ENCODE measurements around the gene ACOT12. TPM values are rescaled to one million over a fixed set of nuclear protein-coding genes. Genes with fewer than 3 reads are reported as not detected.

ACOT12 gene
- polyA plus RNA-seq, 2 of the 4 experiments (the other 2 are of a cell fraction), result 0.08 TPM; not detected in 1

DNA sequence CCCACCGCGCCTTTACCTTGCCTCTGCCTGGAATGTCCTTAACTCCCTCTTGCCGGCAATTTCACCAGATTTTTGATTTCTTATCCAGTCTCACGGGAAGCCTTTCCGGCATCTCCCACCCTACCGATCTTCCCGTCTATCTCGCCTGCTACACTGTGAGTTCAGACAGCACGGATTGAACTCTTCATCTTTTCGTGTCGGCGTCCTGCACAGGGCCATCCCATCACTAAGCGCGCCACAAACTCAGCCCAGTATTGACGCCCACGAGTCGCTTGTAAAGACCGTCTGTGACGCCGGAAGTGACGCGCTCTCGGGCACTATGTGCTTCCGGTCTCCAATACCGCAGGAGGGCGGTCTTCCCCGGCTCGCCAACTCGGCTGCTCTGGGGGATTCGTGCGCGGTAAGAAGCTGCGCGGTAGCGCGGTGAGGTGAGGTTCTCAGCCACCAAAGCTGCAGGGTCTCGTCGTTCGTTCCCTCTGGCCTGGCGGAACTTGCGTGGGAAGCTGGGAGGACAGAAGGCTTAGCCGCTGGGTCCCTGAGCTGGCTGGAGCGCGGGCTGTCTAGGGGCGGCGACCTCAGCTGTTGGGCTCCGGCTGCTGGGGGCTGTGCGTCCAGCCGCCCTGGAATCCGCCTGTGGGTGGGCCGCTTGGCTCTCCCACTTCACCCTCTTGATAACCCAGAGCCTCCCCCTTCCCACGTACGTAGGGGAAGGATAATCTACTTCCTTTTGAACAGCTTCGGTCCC is 92.5 kb downstream of the ACOT12 start, which contains the start of gene ZCCHC9 (continued):
- no peak for TF ChIP-seq NR3C1 (IDR thresholded peaks at IDR 0.05)
- no peak for TF ChIP-seq FOXS1 (CRISPR knock-in tag; IDR thresholded peaks at IDR 0.05)
- TF ChIP-seq, protein P1, sequence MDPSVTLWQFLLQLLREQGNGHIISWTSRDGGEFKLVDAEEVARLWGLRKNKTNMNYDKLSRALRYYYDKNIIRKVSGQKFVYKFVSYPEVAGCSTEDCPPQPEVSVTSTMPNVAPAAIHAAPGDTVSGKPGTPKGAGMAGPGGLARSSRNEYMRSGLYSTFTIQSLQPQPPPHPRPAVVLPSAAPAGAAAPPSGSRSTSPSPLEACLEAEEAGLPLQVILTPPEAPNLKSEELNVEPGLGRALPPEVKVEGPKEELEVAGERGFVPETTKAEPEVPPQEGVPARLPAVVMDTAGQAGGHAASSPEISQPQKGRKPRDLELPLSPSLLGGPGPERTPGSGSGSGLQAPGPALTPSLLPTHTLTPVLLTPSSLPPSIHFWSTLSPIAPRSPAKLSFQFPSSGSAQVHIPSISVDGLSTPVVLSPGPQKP (IDR thresholded peaks at IDR 0.05; ENCODE audit: low read depth, low read length), result no peak
- TF ChIP-seq, protein P2, sequence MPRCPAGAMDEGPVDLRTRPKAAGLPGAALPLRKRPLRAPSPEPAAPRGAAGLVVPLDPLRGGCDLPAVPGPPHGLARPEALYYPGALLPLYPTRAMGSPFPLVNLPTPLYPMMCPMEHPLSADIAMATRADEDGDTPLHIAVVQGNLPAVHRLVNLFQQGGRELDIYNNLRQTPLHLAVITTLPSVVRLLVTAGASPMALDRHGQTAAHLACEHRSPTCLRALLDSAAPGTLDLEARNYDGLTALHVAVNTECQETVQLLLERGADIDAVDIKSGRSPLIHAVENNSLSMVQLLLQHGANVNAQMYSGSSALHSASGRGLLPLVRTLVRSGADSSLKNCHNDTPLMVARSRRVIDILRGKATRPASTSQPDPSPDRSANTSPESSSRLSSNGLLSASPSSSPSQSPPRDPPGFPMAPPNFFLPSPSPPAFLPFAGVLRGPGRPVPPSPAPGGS (IDR thresholded peaks at IDR 0.05), result peak; percentile 91

DNA sequence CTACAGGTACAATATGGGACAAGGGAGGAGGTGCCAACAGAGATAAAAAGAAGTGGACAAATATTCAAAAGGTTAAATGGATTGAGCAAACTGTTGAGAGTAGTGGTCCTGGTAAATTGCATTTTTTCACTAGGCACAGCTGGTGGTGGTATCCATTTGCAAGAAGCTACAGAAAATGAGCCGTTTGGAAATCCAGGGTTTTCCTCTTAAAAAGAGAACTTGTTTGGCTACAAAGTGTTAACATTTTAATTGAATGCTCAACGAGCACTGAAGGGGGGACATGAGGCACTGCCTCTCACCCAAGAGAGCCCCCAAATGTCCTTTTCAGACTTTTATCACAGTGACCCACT is 93.0 kb downstream of the ACOT12 start:
- Histone ChIP-seq H3K4me2 (peak overlapping the region; percentile 88), H3K9me3 (no peaks in the 10 kb centered on the region), H3K4me3 (peak overlapping the region; percentile 73), H3K4me1 (peaks cover 23% of the 10 kb centered on the region), H3K27ac (peak overlapping the region; percentile 86 to 99)
- FAIRE-seq, result no peak
- ChIA-PET CTCF (interaction anchor here (0.6 to 3.0 kb wide), 6 partner anchors 13 to 614 kb away, joined by 3 to 15 read pairs (median 8); no protein-coding TSS in a partner anchor), POLR2A (interaction anchor here (1.0 to 1.9 kb wide), 2 partner anchors 30 to 864 kb away, joined by 3 to 10 read pairs; no protein-coding TSS in a partner anchor)
- no peak for ATAC-seq
- WGBS (ENCODE audit: missing lambda C conversion rate), result 0% methylated on average over 2 of the region's 2 CpGs
- no peak for DNase-seq (ENCODE audit: low read depth in 1 of 2, low spot score in 1 of 2)
- no peak for TF ChIP-seq KDM1A (IDR thresholded peaks at IDR 0.05; ENCODE audit: low read depth)
- TF ChIP-seq, protein P3, sequence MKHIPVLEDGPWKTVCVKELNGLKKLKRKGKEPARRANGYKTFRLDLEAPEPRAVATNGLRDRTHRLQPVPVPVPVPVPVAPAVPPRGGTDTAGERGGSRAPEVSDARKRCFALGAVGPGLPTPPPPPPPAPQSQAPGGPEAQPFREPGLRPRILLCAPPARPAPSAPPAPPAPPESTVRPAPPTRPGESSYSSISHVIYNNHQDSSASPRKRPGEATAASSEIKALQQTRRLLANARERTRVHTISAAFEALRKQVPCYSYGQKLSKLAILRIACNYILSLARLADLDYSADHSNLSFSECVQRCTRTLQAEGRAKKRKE (CRISPR knock-in tag; IDR thresholded peaks at IDR 0.05; ENCODE audit: low read depth), result no peak
- TF ChIP-seq, protein P1 (IDR thresholded peaks at IDR 0.05; ENCODE audit: low read depth, low read length), result no peak
- no peak for TF ChIP-seq MAZ (IDR thresholded peaks at IDR 0.05; ENCODE audit: borderline replicate concordance, low read depth, low read length)
- TF ChIP-seq, protein P4, sequence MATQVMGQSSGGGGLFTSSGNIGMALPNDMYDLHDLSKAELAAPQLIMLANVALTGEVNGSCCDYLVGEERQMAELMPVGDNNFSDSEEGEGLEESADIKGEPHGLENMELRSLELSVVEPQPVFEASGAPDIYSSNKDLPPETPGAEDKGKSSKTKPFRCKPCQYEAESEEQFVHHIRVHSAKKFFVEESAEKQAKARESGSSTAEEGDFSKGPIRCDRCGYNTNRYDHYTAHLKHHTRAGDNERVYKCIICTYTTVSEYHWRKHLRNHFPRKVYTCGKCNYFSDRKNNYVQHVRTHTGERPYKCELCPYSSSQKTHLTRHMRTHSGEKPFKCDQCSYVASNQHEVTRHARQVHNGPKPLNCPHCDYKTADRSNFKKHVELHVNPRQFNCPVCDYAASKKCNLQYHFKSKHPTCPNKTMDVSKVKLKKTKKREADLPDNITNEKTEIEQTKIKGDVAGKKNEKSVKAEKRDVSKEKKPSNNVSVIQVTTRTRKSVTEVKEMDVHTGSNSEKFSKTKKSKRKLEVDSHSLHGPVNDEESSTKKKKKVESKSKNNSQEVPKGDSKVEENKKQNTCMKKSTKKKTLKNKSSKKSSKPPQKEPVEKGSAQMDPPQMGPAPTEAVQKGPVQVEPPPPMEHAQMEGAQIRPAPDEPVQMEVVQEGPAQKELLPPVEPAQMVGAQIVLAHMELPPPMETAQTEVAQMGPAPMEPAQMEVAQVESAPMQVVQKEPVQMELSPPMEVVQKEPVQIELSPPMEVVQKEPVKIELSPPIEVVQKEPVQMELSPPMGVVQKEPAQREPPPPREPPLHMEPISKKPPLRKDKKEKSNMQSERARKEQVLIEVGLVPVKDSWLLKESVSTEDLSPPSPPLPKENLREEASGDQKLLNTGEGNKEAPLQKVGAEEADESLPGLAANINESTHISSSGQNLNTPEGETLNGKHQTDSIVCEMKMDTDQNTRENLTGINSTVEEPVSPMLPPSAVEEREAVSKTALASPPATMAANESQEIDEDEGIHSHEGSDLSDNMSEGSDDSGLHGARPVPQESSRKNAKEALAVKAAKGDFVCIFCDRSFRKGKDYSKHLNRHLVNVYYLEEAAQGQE (IDR thresholded peaks at IDR 0.05), result no peak
- TF ChIP-seq RFX5 (IDR thresholded peaks at IDR 0.05), result no peak
- TF ChIP-seq ZFP36 (IDR thresholded peaks at IDR 0.05; ENCODE audit: borderline replicate concordance, partially characterized antibody), result no peak
- no peak for TF ChIP-seq NFE2L2 (conservative IDR thresholded peaks at IDR 0.05; ENCODE audit: low read length)
- TF ChIP-seq EP300 (IDR thresholded peaks at IDR 0.05), result no peak
- TF ChIP-seq, protein P5, sequence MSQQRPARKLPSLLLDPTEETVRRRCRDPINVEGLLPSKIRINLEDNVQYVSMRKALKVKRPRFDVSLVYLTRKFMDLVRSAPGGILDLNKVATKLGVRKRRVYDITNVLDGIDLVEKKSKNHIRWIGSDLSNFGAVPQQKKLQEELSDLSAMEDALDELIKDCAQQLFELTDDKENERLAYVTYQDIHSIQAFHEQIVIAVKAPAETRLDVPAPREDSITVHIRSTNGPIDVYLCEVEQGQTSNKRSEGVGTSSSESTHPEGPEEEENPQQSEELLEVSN (IDR thresholded peaks at IDR 0.05; ENCODE audit: borderline replicate concordance, low read depth), result no peak
